ENCODE data around the gene SLC6A12.

Gene SLC6A12

GRCh38 chr12:202081-202731 is 11.8 kb downstream of the SLC6A12 start:
- no peak for DNase-seq (ENCODE audit: low read depth)
- no peak for TF ChIP-seq CTCF (IDR thresholded peaks at IDR 0.05; ENCODE audit: insufficient read depth, low read depth, low read length, missing control alignments)
- no peak overlapping the region for H3K4me3 ChIP-seq (ENCODE audit: low read depth, low read length)

- DNase-seq (ENCODE audit: low read depth) = no peak
- TF ChIP-seq CTCF (IDR thresholded peaks at IDR 0.05; ENCODE audit: insufficient read depth, low read depth, low read length, missing control alignments) = no peak
- H3K4me3 ChIP-seq (ENCODE audit: low read depth, low read length) = no peak overlapping the region
Observed at GRCh38 chr12:201361-201760, 12.6 kb downstream of the SLC6A12 start.

GRCh38 chr12:198705-199104 is 15.3 kb downstream of the SLC6A12 start:
- DNase-seq (ENCODE audit: low read depth) = no peak
- H3K4me3 ChIP-seq (ENCODE audit: low read depth, low read length) = no peak overlapping the region
- no peak for TF ChIP-seq CTCF (IDR thresholded peaks at IDR 0.05; ENCODE audit: insufficient read depth, low read depth, low read length, missing control alignments)

GRCh38 chr12:197911-198695 is 15.9 kb downstream of the SLC6A12 start:
- no peak for TF ChIP-seq CTCF (IDR thresholded peaks at IDR 0.05; ENCODE audit: insufficient read depth, low read depth, low read length, missing control alignments)
- H3K4me3 ChIP-seq (ENCODE audit: low read depth, low read length) = no peak overlapping the region
- DNase-seq (ENCODE audit: low read depth) = no peak

GRCh38 chr12:197347-197746 is 16.6 kb downstream of the SLC6A12 start:
- no peak for DNase-seq (ENCODE audit: low read depth)
- TF ChIP-seq CTCF (IDR thresholded peaks at IDR 0.05; ENCODE audit: insufficient read depth, low read depth, low read length, missing control alignments) = no peak
- no peak overlapping the region for H3K4me3 ChIP-seq (ENCODE audit: low read depth, low read length)

GRCh38 chr12:196436-196835 is 17.5 kb downstream of the SLC6A12 start:
- no peak for DNase-seq (ENCODE audit: low read depth)
- no peak overlapping the region for H3K4me3 ChIP-seq (ENCODE audit: low read depth, low read length)
- TF ChIP-seq CTCF (IDR thresholded peaks at IDR 0.05; ENCODE audit: insufficient read depth, low read depth, low read length, missing control alignments) = no peak
